Mucosa of descending colon (tissue), 3 donors: ENCODE data around the gene RALB. TPM values are rescaled to one million over a fixed set of nuclear protein-coding genes. Genes with fewer than 3 reads are reported as not detected.

Source experiments
- ATAC-seq: fragments of 200-7000 bp; cut with Tn5 transposase; one replicate; pipeline ENCODE4 v1.9.1; 2020; ENCODE audit warnings: mild to moderate bottlenecking, moderate library complexity
- DNase-seq, 3 donors: peaks; one replicate each; pipeline ENCODE4 v3.0.0-alpha.2; 2020
- H3K36me3 ChIP-seq: fragments of 200-600 bp; one replicate; pipeline ENCODE4 v1.8.0; 2021; ENCODE audit warnings: low read depth, mild to moderate bottlenecking
- H3K4me1 ChIP-seq: fragments of 200-600 bp; one replicate; pipeline ENCODE4 v1.8.0; 2021; ENCODE audit warnings: low read depth, mild to moderate bottlenecking
- H3K4me3 ChIP-seq: fragments of 200-600 bp; one replicate; pipeline ENCODE4 v1.8.0; 2021; ENCODE audit warnings: mild to moderate bottlenecking
- H3K9me3 ChIP-seq: fragments of 200-600 bp; one replicate; pipeline ENCODE4 v1.8.0; 2021; ENCODE audit warnings: mild to moderate bottlenecking
- CTCF ChIP-seq: fragments of 200-600 bp; IDR thresholded peaks from one replicate; pipeline ENCODE4 v1.8.0; 2022; ENCODE audit warnings: antibody characterized with exemption, mild to moderate bottlenecking
- intact Hi-C, 2 donors: fragments of 100-400 bp; cut with DNase I in 1 of 2; cut with micrococcal nuclease in 1 of 2; formaldehyde crosslinking; loops; one replicate each; pipeline versions ENCODE4 v1.11.0 to v1.11.1; 2022; cut with DNase I, micrococcal nuclease
- total RNA-seq, 3 donors: library from RNA; stranded (reverse); fragmentation: NEBNext Ultra II Directional in 2 of 3; extraction: Animal tissue kit (Norgen Biotek cat#: 25700) in 2 of 3; gene quantifications; one replicate each; pipeline versions ENCODE4 v1.2.1 to v1.2.4, GENCODE V29; 2021 to 2023
- donor health status: DM: no; HTN: no; CAD: no; lungs with moderate emphysema.
- donor health status: DM: no; HTN: no; CAD: no.
- donor health status: DM: no; HTN: yes; CAD: no.

Gene RALB
- total RNA-seq, 3 donors from 2014 or later = 75.1 to 83.8 (median 80.8) TPM

- Histone ChIP-seq H3K4me1 (no peaks in the 10 kb centered on the region), H3K36me3 (no peaks in the 10 kb centered on the region), H3K4me3 (no peak overlapping the region), H3K9me3 (no peaks in the 10 kb centered on the region)
- no peak for TF ChIP-seq CTCF
- DNase-seq (no peak), ATAC-seq (no peak)
- intact Hi-C loops = no loop called here
Observed at GRCh38 chr2:120267348-120267747, 14.7 kb downstream of the RALB start.

GRCh38 chr2:120269076-120269744 is 16.6 kb downstream of the RALB start:
- Histone ChIP-seq H3K4me3 (no peak overlapping the region), H3K4me1 (no peaks in the 10 kb centered on the region), H3K36me3 (no peaks in the 10 kb centered on the region), H3K9me3 (no peaks in the 10 kb centered on the region)
- no peak for TF ChIP-seq CTCF
- intact Hi-C loops = no loop called here
- ATAC-seq (no peak), DNase-seq (no peak)

GRCh38 chr2:120269816-120270215 is 17.2 kb downstream of the RALB start:
- H3K36me3 ChIP-seq = no peaks in the 10 kb centered on the region
- DNase-seq (no peak), ATAC-seq (no peak)
- no peak for TF ChIP-seq CTCF
- H3K9me3 ChIP-seq = no peaks in the 10 kb centered on the region
- H3K4me1 ChIP-seq = no peaks in the 10 kb centered on the region
- intact Hi-C loops = no loop called here
- no peak overlapping the region for H3K4me3 ChIP-seq

- H3K9me3 ChIP-seq = no peaks in the 10 kb centered on the region
- H3K4me1 ChIP-seq = no peaks in the 10 kb centered on the region
- no peak overlapping the region for H3K4me3 ChIP-seq
- no peak for DNase-seq
- no peak for TF ChIP-seq CTCF
- intact Hi-C loops = no loop called here
- ATAC-seq = no peak
- no peaks in the 10 kb centered on the region for H3K36me3 ChIP-seq
Observed at GRCh38 chr2:120271711-120272379, 19.2 kb downstream of the RALB start.

GRCh38 chr2:120272763-120273481 is 20.3 kb downstream of the RALB start:
- DNase-seq (no peak), ATAC-seq (no peak)
- Histone ChIP-seq H3K4me1 (no peaks in the 10 kb centered on the region), H3K9me3 (no peaks in the 10 kb centered on the region), H3K36me3 (no peaks in the 10 kb centered on the region), H3K4me3 (no peak overlapping the region)
- intact Hi-C loops = no loop called here
- TF ChIP-seq CTCF = no peak
